ENCODE measurements around the gene RABEP1. TPM values are rescaled to one million over a fixed set of nuclear protein-coding genes. Genes with fewer than 3 reads are reported as not detected.

RABEP1 gene
- total RNA-seq, 4 donors from 2014 or later: 14.9 to 59.7 (median 38.8) TPM

GRCh38 chr17:5291683-5292350 lies 9.7 kb downstream of the RABEP1 start:
- Histone ChIP-seq H3K27ac (no peak overlapping the region), H3K36me3 (no peaks in the 10 kb centered on the region), H3K4me1 (no peaks in the 10 kb centered on the region), H3K4me3 (no peak overlapping the region), H3K9me3 (no peaks in the 10 kb centered on the region), H3K27me3 (no peaks in the 10 kb centered on the region)
- TF ChIP-seq POLR2A (IDR thresholded peaks at IDR 0.05) (no peak), CTCF (IDR thresholded peaks at IDR 0.05) (no peak)
- no peak for DNase-seq
- intact Hi-C loops (cut with DNase I; ENCODE audit: low total_unique reads): no loop called here

- TF ChIP-seq CTCF (IDR thresholded peaks at IDR 0.05): no peak
- no peak for TF ChIP-seq POLR2A (IDR thresholded peaks at IDR 0.05)
- intact Hi-C loops (cut with DNase I; ENCODE audit: low total_unique reads): no loop called here
These were observed 15.2 kb downstream of the RABEP1 start for GRCh38 chr17:5297245-5297644.

DNA sequence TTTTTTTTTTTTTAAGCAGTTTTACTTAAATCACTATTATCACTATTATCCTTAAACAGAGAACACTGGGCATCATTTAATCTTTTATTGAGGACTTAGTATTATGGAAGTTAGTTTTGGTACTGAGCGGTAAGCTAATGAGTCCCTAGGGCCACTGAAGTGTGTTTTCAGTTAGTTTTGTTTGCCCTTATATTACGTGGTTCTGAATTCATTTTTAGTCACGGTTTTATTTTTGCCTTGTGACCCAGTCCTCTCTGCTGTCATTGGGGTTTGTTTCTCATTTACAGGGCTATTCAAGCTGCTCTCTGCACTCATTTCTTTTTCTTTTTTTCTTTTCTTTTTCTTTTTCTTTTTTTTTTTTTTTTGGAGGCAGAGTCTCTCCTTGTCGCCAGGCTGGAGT lies 17.3 kb downstream of the RABEP1 start:
- Histone ChIP-seq H3K4me3 (no peak overlapping the region), H3K27ac (peak overlapping the region in 1 of 2 donors; percentile 43), H3K9me3 (no peaks in the 10 kb centered on the region), H3K27me3 (no peaks in the 10 kb centered on the region), H3K36me3 (no peaks in the 10 kb centered on the region), H3K4me1 (no peaks in the 10 kb centered on the region)
- TF ChIP-seq POLR2A (IDR thresholded peaks at IDR 0.05) (no peak), CTCF (IDR thresholded peaks at IDR 0.05) (no peak)
- intact Hi-C loops (cut with DNase I; ENCODE audit: low total_unique reads): no loop called here
- DNase-seq: no peak

More at GRCh38 chr17:5297245-5297644, 15.2 kb downstream of the RABEP1 start:
- Histone ChIP-seq H3K9me3 (no peaks in the 10 kb centered on the region), H3K27me3 (no peaks in the 10 kb centered on the region), H3K4me3 (no peak overlapping the region), H3K27ac (no peak overlapping the region), H3K4me1 (no peaks in the 10 kb centered on the region), H3K36me3 (no peaks in the 10 kb centered on the region)
- no peak for DNase-seq

- TF ChIP-seq POLR2A (IDR thresholded peaks at IDR 0.05) (no peak), CTCF (IDR thresholded peaks at IDR 0.05) (no peak)
- no peaks in the 10 kb centered on the region for H3K36me3 ChIP-seq
These were observed 22.6 kb downstream of the RABEP1 start for GRCh38 chr17:5304636-5305035.

DNA sequence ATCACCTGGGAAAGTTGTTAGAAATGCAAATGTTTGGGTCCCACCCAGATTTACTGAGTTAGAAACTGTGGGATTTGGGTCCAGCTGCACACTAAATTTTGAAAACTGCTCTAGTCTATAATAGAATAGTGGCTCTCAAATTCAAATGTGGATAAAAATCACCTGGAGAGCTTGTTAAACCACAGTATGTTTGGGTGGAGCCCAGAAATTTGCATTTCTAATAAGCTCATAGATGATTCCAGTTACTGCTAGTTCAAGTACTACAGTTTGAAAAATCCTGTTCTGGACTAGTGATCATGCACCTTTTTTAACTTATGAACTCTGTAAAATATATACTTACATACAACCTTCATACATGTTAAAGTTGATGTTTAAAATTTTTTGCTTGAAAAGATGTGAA lies 27.8 kb downstream of the RABEP1 start:
- intact Hi-C loops (cut with DNase I; ENCODE audit: low total_unique reads): no loop called here
- no peak for DNase-seq
- Histone ChIP-seq H3K36me3 (no peaks in the 10 kb centered on the region), H3K9me3 (no peaks in the 10 kb centered on the region), H3K27ac (no peak overlapping the region), H3K4me3 (no peak overlapping the region), H3K27me3 (no peaks in the 10 kb centered on the region), H3K4me1 (no peaks in the 10 kb centered on the region)
- TF ChIP-seq POLR2A (IDR thresholded peaks at IDR 0.05) (no peak), CTCF (IDR thresholded peaks at IDR 0.05) (no peak)

More at GRCh38 chr17:5304636-5305035, 22.6 kb downstream of the RABEP1 start:
- Histone ChIP-seq H3K27me3 (no peaks in the 10 kb centered on the region), H3K9me3 (no peaks in the 10 kb centered on the region), H3K4me3 (no peak overlapping the region), H3K4me1 (no peaks in the 10 kb centered on the region), H3K27ac (no peak overlapping the region)
- DNase-seq: no peak
- intact Hi-C loops (cut with DNase I; ENCODE audit: low total_unique reads): no loop called here

Data from uterus (tissue), 4 donors.